ENCODE results near the gene WDR3. TPM values are rescaled to one million over a fixed set of nuclear protein-coding genes. Genes with fewer than 3 reads are reported as not detected.
"Not testable (repeated sequence)": the region's sequence is repeated elsewhere in the genome, so short reads cannot be mapped to it uniquely, and the experiment has no call there.

Gene WDR3
- 17.8 and 18.0 TPM in 2 replicates for total RNA-seq

DNA sequence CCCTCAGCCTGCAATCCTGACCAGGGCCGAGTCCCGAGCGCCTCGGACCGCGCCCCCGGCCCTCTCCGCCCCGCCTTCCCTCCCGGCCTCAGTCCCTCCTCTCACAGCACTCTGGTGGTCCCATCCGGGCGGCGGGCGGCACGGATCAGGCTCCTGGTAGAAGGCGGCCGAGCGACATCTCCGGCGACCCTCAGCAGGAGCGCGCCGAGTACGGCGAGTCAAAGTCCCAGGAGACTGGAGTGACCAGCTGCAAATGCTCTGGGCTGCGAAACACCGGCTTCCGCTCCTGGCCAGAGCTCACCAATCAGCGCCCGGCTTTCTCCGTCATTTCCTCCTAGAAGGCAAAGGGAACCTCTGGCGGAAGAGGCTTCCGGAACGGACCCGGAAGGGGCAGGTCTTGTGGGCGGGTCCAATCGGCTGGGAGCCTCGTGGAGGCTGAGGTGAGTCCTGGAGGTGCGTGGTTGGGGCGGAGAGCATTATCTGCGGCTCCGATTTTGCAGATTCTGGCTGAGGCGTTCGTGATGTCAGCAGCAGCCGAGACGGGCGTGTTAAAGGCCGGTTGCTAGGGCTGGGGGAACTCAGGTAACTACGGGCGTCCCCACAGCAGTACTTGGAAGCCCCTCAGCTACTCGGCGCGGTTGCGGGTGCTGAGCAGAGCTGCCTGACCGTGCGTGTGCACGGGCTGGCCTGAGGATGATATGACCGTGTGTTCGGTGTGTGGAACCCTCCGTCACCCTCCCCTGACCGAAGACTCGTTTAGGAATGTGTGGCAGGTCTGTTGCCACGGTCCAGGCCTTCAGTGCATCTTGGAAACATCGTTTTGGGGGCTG is at the start of gene WDR3, which contains the start of gene GDAP2:
Gene WDR3, plus strand, starts transcription at position 397 of the 830 bp plus-strand sequence. CDS start 3,581 bp downstream, outside the sequence.
Gene GDAP2, minus strand, starts transcription at position 279 of the 830 bp plus-strand sequence. CDS start 9,264 bp downstream, outside the sequence.
- peak; percentile 94 to 98 for DNase-seq (ENCODE audit: low read depth in 2 of 2)

- peak in 1 of 2 donors; percentile 6 for DNase-seq (ENCODE audit: low read depth in 2 of 2)
Measured at GRCh38 chr1:117883616-117884015, 45.9 kb upstream of the WDR3 start.

GRCh38 chr1:117886101-117886795 is 43.3 kb upstream of the WDR3 start:
- peak in 1 of 2 donors; percentile 33 for DNase-seq (ENCODE audit: low read depth in 2 of 2)

- no peak for DNase-seq (ENCODE audit: low read depth in 2 of 2)
Measured at GRCh38 chr1:117890452-117890851, 39.1 kb upstream of the WDR3 start.

DNA sequence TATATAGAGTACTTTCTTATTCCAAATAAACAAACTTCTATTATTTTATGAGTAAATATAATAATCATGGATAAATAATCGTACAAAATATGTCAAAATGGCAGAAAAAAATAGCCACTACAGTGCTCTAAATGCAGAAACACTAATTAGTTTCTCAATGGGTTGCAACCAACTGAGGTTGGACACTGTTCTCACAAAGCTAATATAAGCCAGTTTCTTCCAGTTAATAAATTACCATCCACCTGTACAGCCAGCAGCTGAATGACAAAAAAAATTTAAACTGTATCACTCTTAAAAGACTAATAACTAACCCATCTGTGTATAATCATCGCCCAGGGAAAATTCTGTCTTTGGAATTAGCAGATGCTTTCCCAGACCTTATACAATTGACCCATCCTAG is 37.0 kb upstream of the WDR3 start:
- DNase-seq (ENCODE audit: low read depth in 2 of 2): no peak

GRCh38 chr1:117894078-117894477 is 35.5 kb upstream of the WDR3 start:
- no peak for DNase-seq (ENCODE audit: low read depth in 2 of 2)

GRCh38 chr1:117895482-117896114 is 33.9 kb upstream of the WDR3 start:
- DNase-seq (ENCODE audit: low read depth in 2 of 2): peak; percentile 76 to 87

- peak in 1 of 2 donors; percentile 58 for DNase-seq (ENCODE audit: low read depth in 2 of 2)
Measured at GRCh38 chr1:117897551-117897950, 32.0 kb upstream of the WDR3 start.

DNA sequence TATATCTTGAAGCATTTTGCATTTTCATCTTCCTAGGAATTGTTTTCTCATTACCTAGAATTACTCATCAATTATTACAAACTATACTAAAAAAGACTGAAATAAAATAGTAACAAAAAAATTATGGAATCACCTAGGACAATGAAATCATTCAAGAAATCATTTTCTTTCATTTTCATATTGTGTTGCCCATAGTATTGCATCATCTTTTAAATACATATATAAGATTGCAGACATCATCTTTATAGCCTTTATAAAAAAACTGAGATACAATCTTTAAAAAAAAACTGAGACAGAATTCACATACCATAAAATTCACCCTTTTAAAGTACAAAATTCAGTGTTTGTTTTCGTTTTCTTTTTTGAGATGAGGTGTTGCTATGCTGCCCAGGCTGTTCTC is 29.7 kb upstream of the WDR3 start:
- no peak for DNase-seq (ENCODE audit: low read depth in 2 of 2)

- no peak for DNase-seq (ENCODE audit: low read depth in 2 of 2)
Measured at GRCh38 chr1:117902944-117903343, 26.6 kb upstream of the WDR3 start.

DNA sequence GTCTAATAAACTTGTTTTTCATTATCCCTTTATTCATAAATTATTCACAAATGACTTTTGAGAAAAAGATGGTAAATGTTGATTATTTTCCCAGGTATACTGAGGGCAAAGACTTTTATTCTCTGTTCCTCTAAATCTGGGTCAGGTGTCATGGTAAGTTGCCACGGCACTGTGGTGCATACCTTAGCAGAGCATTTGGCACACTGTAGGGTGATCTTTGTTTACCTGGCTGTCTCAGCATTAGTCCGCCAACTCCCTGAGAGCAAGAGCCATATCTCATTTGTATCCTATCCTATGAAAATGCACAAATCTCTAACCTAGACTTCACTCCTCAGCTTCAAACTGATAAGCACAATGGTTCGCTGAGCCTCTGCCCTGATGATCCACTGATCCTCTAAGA is 25.1 kb upstream of the WDR3 start:
- no peak for DNase-seq (ENCODE audit: low read depth in 2 of 2)

DNA sequence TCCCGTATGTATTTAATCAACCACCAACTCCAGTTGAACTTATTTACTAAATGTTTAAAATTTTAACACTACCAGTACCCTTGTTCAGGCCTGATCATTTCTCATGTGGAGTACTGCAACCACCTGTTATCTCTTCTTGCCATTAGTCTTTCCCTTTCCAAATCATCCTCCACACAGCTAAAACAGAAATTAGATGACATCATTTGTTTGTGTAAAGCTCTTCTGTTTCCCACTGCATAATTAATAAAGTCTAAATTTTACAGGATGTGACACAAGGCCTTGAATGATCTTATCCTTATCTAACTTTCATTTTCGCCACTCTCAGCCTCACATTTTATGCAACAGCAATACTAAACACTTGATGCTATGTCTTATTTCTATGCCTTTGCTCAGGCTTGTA is 24.5 kb upstream of the WDR3 start:
- no peak for DNase-seq (ENCODE audit: low read depth in 2 of 2)

DNA sequence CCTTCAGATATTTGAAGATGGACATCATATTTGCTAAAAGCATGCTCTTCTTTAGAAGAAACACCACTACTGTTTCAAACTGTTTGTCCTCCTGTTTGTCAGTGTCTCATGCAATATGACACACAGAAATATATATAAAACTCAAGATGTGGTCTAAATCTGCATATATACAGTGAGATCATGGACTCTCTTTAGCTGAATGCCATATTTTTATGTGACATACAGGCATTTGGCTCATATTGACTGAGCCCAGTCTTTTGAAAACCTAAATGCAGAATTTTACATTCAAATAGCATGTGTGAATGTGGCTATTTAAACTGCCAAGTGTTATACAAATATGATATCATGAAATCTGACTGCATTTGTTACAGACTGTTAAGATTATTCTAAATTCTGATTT is 18.5 kb upstream of the WDR3 start:
- no peak for DNase-seq (ENCODE audit: low read depth in 2 of 2)

- DNase-seq (ENCODE audit: low read depth in 2 of 2): no peak
Measured at GRCh38 chr1:117919376-117919775, 10.2 kb upstream of the WDR3 start.

DNA sequence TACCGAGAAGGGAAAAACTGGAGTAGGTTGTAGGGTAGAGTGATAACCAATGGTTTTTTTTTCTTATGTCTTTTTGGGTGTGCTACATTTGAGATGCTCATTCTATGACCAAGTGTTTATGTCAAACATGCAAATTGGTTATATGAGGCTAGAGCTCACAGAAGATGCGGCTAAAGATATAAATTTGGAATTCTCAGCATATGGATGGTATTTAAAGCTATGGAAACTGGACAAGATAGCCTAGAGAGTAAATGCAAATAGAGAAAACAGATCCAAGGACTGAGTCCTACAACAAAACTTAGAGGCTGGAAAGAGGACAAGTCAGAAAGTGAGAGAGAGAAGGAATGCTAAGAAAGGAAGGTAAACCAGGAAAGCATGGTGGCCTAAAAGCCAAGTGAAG is 7.5 kb upstream of the WDR3 start:
- DNase-seq (ENCODE audit: low read depth in 2 of 2): no peak

DNA sequence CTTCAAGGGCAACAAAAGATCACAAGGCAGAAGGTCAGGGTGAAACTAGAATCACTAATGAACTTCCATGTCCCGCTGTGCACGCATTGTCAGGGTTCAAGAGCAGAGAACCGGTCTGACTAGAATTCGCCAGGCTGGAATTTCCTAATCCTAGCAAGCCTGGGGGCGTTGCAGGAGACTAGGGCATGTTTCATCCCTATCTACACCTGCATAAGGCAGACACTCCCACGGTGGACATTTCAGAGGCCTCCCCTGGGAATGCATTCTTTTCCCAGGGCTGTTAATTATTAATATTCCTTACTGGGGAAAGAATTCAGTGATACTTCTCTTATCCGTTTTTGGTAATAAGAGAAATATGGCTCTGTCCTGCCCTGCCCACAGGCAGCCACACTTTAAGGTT is 6.8 kb upstream of the WDR3 start:
- DNase-seq (ENCODE audit: low read depth in 2 of 2): not testable (repeated sequence)

- DNase-seq (ENCODE audit: low read depth in 2 of 2): no peak
Measured at GRCh38 chr1:117925981-117926380, 3.6 kb upstream of the WDR3 start.

- DNase-seq (ENCODE audit: low read depth in 2 of 2): peak; percentile 26 to 72
Measured at GRCh38 chr1:117928881-117929342, 627 bp upstream of the WDR3 start.

- DNase-seq (ENCODE audit: low read depth in 2 of 2): no peak
Measured at GRCh38 chr1:117930173-117930447, 571 bp downstream of the WDR3 start.

- peak; percentile 17 to 19 for DNase-seq (ENCODE audit: low read depth in 2 of 2)
Measured at GRCh38 chr1:117930484-117930883, 945 bp downstream of the WDR3 start.

DNA sequence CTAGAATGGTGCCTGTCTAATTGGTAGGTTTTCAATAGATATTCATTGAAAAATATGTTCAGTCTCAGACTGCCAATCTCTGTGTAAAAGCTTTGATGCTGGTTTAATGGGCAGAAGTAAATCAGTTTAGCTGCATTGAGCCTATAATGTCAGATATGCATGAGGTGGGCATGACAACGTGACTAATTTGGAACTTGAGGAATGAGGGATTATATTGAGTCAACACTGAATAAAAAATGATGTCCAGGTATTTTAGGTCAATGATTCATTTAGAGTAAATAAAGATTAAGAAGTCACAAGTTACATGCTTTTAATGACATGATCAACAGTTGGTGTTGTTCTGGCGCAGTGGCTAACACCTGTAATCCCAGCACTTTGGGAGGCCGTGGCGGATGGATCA is 3.0 kb downstream of the WDR3 start:
- DNase-seq (ENCODE audit: low read depth in 2 of 2): no peak

DNA sequence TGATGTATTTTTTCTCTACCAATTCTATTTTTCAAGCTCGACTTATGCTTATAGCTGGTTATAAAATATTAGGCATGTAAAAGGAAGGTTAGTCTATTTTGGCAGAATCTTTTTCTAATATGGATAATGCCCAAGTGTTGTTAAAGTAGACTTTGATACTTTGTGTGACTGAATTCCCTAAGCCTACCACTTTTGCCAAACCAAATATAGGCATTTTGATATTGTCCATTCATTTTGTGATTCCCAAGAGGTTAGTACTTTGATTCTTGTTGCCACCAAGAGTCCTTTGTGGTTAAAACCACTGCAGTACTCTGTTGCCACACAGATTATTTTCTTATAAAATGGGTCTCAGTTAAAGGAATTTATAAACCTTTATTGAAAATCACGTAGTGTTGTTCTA is 4.2 kb downstream of the WDR3 start:
- no peak for DNase-seq (ENCODE audit: low read depth in 2 of 2)
